ENCODE measurements around the gene CTU1.
A peak's percentile ranks its signal among the peaks of the same experiment; 100 is the strongest.
"Not testable (repeated sequence)": the region's sequence is repeated elsewhere in the genome, so short reads cannot be mapped to it uniquely, and the experiment has no call there.

CTU1 gene

DNA sequence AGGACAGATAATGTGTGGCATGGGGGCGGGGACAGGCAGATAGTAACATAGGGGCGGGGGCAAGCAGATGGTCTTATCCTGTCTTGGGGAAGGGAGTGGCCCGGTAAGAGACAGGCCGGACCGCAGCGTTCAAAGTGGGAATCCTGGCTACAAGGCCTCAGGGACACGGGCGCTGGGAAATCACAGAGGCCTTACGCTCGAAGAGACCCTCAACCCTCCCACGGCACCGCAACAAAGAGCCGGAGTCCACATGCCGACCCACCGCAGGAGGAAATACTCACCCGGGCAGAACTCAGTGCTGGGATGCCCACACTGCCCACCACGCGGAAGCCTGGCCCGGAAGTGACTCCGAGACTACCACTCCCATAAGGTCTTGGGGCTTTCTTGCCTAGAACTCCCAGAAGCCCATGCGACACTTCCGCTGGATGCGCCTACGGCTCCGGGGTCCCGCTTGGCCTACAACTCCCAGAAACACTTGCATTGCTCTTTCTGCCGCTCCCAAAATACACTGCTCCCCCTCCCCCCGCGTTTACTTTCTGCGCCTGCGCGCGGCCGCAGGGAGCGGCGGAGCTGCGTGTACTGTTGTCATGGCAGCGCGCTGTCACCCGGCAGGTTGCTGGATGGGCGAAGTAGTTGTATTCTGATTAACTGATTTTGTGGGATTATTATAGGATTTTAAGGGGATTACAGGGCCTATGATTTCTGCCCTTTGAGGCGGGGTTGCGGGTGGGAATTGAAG is at the start of gene CTU1:
CTU1 (minus strand) TSS at position 344 of the 739 bp plus-strand sequence. CDS start 3,840 bp downstream, outside the sequence.
- DNase-seq: peak; percentile 99

GRCh38 chr19:51157265-51157664 is 49.1 kb upstream of the CTU1 start:
- DNase-seq: no peak

DNA sequence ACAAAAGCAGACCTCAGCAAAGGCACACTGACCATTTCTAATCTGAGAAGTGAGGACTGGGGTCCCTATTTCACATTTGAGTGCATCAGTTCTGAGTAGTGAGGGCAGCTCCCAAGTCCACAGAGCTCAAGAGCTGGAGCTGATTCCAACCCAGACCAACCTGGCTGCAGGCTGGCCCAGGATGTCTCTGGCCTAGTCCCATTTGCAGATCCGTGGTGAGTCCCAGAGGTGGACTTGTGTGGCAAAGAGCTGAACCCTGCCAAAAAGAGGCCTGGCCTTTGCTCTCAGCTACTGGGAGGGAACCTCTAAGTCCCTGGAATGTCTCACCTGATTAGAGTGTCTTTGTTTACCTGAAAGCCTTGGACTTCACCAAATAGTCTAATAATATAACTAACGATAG is 48.5 kb upstream of the CTU1 start:
- DNase-seq: no peak

GRCh38 chr19:51150627-51151026 is 42.4 kb upstream of the CTU1 start:
- DNase-seq: no peak

DNA sequence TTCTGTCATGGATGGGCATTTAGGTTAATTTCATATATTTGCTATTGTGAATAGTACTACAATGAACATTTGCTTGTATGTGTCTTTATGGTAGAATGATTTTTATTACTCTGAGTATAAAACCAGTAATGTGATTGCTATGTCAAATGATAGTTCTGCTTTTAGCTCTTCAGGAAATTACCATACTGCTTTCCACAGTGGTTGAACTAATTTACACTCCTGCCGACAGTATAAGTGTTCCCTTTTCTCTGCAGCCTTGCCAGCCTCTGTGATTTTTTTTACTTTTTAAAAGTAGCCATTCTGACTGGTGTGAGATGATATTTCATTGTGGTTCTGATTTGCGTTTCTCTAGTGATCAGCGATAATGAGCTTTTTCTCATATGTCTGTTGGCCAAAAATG is 40.4 kb upstream of the CTU1 start:
- no peak for DNase-seq

- DNase-seq: no peak
Observed at GRCh38 chr19:51147663-51148062, 39.5 kb upstream of the CTU1 start.

DNA sequence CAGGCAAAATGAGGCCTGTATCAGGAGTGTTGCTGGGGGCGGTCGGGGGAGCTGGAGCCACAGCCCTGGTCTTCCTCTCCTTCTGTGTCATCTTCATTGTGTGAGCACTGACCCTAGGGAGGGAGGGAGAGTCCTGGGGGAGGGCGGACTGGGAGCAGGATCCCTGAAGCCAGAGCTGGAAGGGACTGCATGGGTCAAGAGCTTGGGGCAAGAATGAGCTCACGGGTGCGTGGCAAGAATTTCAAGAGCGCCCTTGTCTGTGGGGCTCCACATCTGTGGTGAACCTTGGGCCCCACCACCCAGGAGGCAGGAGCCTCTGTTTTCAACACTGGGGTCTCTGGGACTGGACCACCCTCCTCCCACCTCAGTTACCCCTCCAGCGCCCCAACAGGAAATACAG is 38.5 kb upstream of the CTU1 start:
- no peak for DNase-seq

DNA sequence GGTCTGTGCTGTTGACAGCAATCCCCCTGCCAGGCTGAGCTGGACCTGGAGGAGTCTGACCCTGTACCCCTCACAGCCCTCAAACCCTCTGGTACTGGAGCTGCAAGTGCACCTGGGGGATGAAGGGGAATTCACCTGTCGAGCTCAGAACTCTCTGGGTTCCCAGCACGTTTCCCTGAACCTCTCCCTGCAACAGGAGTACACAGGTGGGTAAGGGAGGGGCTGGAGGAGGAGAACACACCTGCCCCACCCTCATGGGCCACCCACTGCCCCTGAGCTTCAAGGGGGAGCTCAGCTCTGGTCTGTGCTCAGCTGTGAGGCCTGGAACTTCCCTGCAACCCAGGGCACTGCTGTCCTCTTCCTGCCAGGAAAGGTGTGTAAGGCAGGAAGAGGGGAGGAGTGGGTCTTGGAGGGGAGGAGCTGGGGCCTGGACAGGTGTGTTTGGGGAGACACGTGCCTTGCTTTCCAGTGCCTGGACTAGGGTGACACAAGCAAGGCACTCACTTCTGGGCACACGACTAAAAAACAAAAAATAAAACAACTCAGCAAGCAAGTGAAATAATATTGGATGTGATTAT is 37.8 kb upstream of the CTU1 start:
- no peak for DNase-seq

DNA sequence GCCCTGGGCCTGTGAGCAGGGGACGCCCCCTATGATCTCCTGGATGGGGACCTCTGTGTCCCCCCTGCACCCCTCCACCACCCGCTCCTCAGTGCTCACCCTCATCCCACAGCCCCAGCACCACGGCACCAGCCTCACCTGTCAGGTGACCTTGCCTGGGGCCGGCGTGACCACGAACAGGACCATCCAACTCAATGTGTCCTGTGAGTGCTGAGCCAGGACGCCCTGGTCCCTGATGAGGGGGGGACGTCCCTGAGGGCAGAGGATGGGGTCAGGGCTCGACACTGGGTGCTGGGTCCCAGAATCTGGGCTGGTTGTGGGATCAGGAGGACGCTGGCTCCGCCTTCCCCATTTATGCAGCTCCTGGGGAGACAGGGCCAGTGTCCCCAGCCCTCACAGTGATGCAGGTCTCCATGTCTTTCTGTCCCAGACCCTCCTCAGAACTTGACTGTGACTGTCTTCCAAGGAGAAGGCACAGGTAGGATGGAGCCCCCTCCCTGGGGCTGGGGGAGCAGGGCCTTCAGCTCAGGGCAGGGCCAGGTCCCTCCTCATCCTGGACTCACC is 36.4 kb upstream of the CTU1 start:
- no peak for DNase-seq

DNA sequence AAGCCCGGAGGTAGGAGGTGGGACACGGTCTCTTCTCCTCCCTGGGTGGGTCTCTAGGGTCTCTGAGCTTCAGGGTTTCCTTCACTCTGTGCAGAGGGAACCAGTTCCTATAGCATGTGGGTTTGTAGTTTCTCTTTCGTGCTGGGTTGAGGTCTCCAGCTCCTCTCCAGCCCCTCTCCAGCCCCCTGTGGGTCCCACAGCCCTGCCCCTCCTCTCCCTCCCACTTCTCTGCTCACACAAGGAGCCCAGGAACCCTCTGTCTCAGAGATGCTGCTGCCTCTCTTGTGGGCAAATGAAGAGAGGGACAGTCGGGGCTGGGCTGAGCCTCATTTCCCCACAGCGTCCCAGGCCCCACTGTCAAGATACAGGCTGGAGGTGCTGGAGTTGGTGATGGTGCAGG is 35.3 kb upstream of the CTU1 start:
- no peak for DNase-seq

- not testable (repeated sequence) for DNase-seq
Observed at GRCh38 chr19:51142809-51143475, 34.7 kb upstream of the CTU1 start.

- no peak for DNase-seq
Observed at GRCh38 chr19:51142119-51142518, 33.9 kb upstream of the CTU1 start, which contains the start of gene SIGLEC7. TSS of gene SIGLEC7 (plus strand) at chr19:51142301. CDS start at chr19:51142370, 69 bp downstream.

DNA sequence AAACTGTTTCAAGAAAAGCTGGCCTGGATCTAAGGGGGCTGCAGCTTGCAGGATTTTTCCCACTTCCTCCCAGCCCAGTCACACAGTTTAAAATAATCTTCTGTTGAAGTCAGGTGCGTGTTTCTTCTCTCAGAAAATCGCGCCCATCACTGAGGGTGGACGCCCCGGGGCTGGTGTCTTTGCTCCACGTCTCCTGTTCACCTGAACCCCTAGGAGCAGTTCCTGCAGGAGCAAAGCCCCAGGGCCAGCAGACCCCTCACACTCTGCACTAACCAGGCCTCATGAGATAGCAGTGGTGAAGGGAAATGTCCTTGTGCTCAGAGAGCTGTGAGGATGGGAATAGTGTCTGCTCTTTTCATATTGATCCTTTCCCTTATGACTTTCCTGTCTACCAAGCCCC is 33.0 kb upstream of the CTU1 start:
- no peak for DNase-seq

- DNase-seq: no peak
Observed at GRCh38 chr19:51140441-51140840, 32.2 kb upstream of the CTU1 start.

- no peak for DNase-seq
Observed at GRCh38 chr19:51139299-51140014, 31.2 kb upstream of the CTU1 start.

- no peak for DNase-seq
Observed at GRCh38 chr19:51138549-51138979, 30.4 kb upstream of the CTU1 start.

GRCh38 chr19:51137792-51138425 is 29.7 kb upstream of the CTU1 start:
- no peak for DNase-seq

- DNase-seq: no peak
Observed at GRCh38 chr19:51136851-51137551, 28.8 kb upstream of the CTU1 start.

DNA sequence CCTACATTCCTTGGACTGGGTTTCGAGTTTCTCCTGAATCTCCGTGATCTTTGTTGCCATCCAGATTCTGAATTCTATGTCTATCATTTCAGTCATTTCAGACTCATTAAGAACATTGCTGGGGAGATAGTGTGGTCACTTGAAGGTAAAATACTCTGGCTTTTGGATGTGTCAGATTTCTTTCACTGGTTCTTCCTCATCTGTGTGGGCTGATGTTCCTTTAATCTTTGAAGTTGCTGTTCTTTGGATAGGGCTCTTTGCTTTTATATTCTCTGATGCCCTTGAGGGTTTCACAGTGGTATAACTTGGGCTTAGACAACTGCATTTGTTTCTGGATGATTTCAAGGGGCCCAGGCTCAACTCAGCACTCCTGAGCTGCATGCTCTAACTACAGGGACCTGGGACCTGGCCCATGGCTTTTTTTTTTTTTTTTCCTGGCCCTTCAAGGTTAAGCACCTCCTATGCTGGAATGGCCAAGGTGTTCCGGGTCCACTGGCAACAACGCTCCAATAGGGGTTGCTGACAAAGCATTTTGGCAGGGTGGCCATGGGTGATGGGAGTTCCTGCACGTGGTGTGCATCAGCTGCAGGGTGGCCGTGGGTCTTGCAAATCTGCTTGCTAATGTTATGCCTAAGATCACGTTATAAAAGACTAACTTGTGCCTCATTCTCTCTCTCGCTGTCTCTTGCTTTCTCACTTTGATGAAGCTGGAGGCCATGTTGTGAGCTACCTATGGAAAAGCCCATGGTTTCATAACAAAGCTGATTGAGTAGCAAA is 28.0 kb upstream of the CTU1 start:
- DNase-seq: no peak

DNA sequence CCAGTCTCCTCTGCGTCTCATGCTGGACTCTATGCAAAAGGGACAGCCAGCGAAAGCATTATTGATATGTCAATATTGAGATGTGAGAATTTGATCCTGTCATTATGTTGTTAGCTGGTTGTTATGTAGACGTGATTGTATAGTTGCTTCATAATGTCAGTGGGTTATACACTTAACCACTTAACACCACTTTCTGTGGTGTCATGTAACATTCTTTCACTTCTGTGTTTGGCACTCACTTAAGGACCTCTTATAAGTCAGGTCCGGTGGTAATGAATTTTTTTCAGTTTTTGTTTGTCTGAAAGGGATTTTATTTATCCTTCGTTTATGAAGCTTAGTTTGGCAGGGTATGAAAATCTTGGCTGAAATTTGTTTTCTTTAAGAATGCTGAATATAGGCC is 26.8 kb upstream of the CTU1 start:
- DNase-seq: no peak
